GM21526 (cell line): ENCODE results near the gene SLC12A7.

Experiments
- ATAC-seq: cut with Tn5 transposase; IDR thresholded peaks from one replicate; pipeline ENCODE4 v1.9.1; 2021; ENCODE audit warnings: moderate library complexity; ENCODE audit not compliant: unreplicated experiment, low FRiP score

The SLC12A7 gene

DNA sequence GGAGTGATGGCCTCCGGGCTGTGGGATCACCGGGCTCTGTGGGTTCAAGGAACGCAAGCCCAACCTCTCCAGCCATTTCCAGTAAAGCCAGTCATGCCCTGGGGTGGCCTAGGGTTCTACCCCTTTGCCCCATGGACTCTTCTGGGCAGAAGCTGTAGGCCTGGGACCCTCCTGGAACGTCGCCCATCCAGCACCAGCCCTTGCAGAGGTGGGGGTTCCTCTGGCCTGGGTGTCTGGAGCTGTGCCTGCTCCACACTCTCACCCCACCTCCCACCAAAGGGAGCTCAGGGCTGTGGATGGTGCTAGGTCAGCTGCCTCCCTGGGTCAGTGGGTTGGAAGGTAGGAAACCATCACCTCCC, 1.4 kb upstream of the SLC12A7 start:
- ATAC-seq: no peak

DNA sequence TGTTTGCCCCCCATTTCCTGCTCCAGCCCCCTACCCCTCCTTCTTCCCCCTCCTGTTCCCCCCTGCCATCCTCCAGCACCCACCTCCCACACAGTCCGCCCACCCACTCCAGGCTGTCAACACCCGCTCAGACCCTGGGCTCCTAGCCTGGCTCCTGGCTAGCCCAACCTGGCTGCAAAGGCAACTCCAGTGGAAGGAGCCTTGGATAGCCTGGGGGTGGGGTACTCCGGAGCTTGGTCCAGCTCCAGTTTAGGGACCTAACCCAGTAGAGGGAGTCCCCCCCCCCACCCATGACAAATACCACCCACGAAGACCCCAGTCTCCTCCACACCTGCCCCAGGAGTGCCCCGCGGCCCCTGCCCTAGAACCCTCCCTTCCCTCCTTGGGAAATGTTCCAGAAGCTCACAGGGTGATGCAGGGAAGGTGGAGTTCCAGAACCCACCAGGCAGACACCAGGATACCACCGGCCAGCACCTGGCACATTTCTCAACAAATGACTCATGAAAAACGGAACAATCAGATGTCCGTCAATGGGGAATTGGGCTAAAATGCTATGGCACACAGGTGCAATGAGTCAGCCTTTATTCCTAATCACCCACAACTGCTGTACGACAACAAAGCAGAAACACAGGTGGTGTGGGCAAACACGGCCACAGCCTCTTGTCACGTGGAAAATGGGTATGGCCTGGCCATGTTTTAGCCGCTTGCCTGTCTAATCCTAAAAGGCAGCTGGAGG, 901 bp upstream of the SLC12A7 start:
- ATAC-seq: no peak

DNA sequence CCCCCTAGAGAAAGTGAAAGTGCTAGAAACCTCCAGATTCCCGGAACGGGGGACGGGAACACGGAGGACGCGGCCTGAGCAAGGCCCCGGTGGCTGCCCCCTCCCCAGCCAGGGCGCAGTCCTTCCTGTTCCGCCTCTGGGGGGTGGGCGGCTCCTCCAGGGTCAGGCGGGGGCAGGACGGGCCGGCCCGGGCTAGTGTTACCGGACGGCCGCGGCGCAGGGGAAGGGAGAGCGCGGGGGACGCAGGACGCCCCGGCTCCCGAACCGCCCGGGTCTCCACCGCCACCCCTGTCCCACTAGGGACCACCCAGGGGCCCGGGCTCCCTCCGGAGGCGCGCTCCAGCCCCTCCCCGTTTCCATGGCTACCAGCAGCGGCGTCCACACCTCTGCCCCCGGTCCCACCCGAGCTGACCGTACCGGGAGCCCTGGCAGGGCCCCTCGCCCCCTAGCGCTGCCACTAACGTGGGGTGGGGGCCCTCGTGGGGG, 579 bp downstream of the SLC12A7 start:
- ATAC-seq: peak; percentile 16

DNA sequence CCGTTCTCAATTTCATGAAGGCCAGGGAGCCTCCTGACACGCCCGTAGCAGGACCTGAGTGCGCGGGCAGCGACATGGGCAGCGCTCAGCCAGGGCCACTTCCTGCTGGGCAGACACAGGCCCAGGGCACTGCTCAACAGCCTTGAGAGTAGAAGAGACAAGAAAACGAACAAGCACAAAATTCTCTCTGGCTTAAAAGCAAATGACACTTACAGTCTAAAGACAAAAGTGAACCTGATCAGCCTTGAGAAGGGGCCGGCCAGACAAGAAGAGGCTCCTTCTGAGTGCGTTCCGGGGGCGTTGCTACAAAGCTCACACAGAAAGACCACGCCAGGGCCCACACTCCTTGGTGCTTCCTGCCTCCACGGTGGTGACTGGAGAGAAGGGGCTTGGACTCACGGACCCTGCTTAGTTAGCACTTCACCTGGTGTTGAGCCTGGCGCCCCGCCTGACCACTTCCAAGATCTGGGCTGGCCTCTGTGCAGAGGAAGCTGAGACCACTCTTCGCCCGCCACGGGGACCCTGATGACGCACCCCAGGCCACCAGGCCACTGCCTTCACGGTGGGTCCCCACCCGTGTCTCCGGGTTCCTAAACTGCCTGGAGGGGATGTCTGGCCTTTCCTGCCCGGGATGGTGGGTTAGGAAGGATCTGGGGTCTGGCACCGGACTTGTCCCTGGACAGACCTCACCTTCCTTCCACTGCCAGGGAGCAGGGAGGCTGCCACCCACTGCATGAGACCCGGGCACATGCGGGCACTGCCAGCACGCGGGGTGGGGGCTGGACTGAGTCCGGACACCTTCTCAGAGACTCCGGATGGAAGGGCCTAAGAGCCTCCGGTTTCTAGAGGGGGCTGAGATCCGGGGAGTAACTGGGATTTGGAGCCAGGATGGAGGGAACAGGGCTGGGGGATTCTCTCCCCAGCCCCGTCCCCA, 1.3 kb downstream of the SLC12A7 start:
- ATAC-seq: no peak

DNA sequence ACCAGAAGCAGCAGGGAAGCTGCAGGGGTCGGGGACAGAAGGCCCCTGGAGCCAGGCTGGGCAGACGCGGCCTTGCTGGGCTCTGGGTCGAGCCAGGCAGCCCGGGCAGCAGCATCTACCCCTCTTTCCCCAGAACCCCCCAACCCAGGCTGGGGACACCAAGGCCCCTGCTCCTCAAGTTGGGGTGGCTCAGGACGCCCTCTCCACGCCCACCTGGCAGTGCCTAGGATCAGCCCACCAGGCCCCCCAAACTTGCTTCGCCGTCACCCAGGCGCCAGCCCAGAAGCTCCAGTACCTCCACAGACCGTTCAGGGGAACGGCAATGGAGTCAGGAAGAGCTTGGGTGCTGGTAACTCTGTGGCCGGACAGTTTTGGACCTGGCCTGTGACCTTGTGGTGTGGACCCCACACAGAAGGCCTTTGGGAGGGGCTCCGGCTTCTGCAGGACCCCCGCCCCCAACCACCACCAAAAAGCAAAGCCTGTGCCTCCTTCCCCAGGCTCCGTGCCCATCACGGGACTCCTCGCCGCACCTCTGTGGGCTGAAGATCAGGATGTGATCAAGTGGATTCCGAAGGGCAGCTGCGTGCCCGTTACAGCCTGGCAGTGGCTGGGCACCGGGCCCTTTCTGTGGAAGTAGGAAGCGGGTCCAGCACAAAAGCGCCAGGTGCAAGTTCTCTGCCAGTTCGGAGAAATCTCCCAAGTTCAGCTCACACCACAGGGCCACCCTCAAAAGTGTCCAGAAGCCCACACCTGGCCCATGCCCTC, 2.1 kb downstream of the SLC12A7 start:
- no peak for ATAC-seq

DNA sequence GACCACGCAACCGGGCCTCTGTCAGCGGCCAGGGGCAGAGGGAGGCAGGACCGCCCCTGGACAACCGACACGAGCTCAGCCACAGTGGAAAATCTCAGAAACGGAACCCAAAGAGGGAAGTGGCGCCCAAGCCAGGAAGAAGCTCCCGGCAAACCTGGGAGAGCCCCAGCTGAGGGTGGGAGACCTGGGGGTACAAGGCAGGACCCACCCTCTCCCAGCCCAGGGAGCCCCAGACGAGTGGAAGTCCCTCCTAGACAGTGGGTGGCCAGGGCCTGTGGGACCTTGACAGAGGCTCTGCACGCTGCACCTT, 3.0 kb downstream of the SLC12A7 start:
- no peak for ATAC-seq

DNA sequence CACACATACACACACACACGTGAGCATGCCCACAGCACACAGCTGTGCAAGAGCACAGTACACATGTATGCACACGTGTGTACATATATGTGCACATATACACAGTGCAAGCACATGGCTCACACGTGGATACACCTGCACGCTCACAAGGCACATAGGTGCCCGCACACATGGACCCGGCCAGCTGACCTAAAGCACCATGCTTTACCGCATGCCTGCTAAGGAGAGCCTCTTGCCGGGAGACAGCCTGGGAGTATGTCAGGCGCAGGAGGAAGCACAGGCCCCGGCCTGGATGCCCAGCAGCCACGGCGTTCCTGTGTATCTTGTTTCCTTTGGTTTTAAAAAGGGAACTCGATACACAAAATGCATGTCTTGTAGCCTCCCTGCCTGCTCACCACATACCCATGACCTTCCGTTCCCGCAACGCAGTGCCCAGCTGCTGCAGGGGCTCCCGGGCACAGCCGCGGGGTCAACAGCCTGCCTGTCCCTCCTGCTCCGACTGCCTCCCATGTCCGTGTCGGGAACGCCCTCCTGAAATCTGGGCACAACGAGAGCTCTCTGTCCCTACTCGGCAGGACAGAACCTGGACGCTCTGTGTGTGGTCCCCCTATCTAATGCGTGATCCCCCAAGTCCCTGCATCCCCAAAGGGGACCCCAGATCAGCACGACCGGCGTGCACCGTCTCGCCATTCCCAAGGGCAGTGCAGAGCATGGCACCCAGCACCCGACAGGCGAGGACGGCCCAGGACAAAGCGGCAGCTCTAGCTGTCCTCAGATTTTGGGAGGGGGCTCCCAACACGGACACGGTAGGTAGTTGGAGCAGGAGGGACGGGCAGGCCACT, 3.6 kb downstream of the SLC12A7 start:
- ATAC-seq: no peak

DNA sequence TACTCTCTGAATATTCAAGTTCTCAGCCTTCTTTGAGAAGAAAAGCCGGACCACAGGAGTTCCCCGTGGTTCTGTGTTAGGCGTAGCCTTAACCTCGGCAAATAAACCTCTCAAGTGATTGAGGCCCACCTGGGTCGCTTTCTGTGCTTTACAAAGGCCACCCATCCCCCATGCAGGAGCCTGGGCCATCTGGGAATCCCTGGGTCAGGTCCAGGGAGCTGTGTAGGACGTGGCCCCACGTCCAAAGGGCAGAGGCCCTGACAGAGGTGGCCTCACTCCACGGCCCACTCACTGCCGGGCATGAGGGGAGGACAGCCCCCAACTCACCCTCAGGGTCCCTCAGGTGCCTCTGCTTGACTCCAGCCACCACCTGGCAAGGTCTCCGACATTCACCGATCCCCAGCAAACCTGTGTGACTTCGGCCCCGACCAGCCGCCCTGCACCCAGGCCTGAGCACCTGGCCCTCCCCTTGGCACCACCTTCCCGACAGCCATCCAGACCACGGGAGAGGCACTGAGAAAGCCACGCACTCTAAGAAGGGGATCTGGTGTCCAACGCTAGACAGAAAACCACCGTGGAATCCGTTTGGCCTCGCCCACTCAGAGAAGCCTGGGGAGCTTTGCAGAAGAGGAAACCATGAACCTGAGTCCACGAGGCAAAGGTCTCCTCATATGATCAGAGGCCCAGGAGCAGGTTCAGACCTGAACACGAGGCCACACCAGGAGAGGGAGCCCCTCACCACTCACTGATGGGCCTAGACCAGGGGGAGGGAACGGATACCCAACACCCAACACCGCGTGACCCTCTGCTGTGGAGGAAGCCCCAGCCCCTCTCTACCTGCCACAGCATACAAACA, 4.5 kb downstream of the SLC12A7 start:
- no peak for ATAC-seq

DNA sequence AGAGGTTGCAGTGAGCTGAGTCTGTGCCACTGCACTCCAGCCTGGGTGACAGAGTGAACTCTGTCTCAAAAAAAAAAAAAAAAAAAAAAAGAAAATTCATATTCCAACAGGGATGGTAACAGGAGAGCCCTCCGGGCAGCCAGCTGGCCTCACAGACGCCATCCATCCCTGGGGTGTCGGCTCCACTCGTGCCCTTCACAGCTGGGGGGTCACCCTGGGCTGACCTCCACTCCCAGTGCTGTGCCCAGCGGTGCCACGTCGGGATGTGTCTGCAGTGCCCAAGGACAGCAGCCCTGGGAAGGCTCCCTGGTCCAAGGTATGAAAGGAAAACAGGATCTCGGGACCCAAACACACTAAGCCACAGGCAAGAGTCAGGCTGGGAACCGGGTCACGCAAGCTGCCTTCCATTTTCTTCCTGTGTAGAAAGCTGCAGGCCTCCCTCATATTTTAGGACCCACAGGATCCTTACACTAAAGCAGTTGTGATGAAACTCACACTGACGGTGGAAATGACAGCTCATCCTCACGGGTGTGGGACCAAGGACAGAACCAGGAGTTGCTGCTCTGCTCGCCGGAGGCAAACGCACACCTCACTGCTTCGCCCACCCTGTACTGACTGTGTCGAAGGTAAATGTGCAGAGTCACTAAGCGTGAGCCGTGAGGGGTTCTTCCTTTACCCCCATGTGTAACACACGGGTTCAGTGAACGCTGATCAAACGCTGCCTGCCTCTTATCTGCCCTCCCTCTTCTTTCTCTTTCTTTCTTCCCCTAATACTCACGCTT, 5.3 kb downstream of the SLC12A7 start:
- no peak for ATAC-seq

DNA sequence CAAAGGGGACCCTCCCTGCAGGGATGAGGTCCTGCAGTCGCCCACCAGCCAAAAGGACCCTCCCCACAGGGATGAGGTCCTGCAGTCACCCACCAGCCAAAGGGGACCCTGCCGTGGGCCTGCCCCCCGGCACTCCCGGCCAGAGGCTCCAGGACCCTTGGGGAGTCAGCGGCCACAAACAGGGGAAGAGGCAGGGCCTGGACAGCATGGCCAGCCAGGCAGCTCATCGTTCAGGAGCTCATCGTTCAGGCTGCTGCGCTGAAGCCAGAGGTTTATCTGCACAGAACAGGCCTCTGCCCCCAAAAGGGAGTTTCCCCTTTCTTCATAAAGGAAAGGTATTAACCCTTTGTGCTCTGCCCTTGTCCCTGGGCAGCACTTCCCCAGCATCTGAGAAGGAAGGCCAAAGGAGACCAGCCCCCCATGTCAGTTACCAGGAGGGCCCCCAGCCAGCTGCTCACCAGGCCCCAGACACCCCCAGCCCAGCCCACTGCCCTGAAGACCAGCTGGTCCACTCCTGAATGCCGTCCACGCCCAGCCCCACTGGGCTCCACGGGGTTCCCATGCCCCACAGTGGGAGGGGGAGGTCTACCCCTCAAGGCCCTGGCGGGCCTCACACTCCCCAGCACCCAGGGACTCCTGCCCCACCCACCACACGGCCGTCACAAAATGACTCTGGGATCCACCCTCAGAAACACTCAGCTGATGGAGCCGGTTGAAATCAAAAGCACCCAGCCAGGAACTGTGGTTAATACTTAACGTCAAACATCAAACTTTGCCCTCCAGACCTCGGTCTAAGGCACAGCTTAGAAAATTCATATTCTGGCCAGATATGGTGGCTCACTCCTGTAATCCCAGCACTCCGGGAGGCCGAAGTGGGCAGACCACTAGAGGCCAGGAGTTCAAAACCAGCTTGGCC, 6.3 kb downstream of the SLC12A7 start:
- ATAC-seq: no peak

DNA sequence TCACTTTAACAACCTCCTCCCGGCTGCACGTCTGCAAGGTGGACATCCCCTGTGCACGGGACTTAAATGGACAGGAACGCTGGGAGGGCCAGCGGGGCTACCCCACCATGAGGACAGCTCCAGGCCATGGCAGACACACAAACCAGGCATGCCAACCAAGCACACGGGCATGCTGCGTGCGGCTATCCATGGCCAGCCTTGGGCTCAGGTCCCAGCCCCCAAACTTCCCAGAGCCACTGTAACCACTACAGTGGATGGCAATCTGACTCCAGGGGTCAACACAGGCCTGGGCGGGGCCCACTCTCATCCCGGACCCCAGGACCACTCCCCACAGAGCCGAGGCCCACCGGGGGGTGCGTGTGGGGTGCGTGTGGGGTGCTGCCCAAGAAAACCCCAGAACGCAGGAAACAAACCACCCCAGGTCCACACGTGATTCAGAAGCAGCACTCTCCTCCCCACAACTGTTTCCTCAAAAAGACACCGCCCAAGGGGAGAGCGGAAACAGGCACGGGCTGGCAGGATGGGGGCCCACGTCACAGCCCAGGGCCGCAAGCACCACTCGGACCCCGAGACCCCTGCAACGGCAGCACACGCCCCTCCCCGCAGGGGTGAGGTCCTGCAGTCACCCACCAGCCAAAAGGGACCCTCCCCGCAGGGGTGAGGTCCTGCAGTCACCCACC, 7.4 kb downstream of the SLC12A7 start:
- no peak for ATAC-seq

DNA sequence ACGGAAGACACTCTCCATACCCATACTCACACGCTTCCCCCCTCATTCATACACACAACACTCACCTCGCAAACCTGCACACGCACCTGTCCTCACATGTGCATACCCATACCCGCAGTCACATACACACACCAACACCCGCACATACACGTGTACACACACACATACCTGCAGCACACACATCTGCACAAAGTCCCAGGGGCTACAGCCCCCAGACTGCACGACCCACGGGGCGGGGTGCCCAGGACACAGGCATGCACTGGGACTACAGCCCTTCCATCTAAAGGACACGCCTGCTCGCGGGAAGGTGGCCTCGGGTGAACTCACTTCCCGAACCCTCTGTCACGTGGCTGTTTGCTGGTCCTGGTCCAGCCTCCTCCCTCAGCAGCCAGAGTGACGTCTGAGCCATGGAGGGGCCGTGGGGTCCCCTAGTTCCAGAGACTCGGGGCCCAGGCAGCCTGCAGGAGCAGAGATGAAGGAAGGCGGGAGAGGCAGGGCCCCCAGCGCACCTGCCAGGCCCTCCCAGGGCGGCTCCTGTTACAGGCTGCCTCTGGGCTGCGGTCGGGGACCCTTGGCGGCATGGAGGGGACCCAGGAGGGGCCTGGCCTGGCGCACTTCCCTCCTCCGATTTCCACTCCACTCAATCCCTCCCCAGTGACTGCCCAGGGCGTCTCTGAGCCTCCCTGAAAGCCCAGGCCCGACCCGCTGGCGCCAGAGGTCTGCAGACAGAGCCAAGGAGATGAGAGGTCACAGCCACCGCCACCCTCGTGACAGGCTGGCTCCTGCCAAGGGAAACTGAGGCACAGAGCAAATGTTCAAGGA, 8.1 kb downstream of the SLC12A7 start:
- ATAC-seq: no peak

DNA sequence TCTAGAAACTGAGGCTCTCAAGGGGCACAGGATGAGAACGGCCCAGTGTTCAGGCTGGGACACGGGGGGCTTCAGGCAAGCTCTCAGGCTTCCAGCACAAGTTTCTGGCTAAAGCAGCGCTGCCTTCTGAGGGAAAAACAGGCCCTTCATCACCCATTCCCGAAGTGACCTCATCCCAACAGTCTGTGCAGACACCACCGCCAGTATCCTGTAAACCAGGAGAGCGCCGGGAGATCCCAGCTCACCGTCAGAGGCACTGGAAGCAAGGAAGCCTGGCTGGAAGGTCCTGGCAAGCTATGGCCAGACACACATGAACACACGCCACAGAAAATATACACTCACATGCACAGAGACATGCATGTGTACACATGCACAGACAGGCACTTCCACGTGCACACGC, 8.8 kb downstream of the SLC12A7 start:
- no peak for ATAC-seq

DNA sequence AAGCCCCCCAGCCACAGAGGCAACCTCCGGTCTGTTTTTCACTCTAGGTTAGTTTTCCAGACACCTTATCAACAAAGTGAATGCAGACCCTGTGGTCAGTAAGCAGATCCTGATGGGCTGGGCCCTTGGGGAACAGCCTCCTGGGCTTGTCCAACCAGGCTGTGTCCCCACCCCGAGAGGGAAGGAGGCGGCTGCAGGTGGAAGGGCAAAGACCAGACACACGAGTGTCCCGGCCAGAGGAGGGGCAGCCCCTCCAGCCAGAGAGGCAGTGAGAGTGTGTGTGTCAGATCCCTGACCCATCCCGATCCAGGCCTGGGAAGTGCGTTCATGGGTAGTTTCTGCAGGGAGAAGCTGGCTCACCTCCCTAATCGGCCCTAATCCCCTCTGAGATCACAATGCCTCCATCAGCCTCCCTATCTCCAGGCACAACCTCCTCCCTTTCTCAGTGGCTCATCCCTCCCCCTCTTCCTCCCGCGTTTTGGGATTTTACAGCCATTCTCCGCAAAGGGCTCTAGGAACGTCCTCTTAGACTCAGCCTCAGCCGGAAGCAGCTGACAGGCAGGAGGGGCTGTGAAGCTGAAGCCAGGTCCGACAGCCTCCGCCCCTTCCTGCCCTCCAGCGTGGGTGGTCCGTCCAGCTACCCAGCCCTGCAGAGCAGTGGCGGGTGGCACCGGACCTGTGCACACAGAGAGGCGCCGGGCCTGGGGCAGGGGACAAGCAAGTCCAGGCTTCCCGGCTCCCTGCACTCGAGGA, 9.7 kb downstream of the SLC12A7 start:
- ATAC-seq: no peak
